K562 (cell line): ENCODE data around the gene HOXC12. TPM values are rescaled to one million over a fixed set of nuclear protein-coding genes. Genes with fewer than 3 reads are reported as not detected.

Experiments
- CHD2 ChIP-seq: IDR thresholded peaks from 2 replicates; pipeline ENCODE4 v1.6.1; 2011; ENCODE audit warnings: low read depth, low read length
- DACH1 ChIP-seq: fragments of 450-650 bp; IDR thresholded peaks from 2 replicates; pipeline ENCODE4 v1.6.1; 2018; ENCODE audit not compliant: partially characterized antibody
- KDM2B ChIP-seq: fragments of 250-450 bp; sonication (Bioruptor Pico); IDR thresholded peaks from 2 replicates; pipeline ENCODE4 v1.8.0; 2021; ENCODE audit warnings: mild to moderate bottlenecking, moderate library complexity
- LCOR ChIP-seq: sonication (generic); formaldehyde crosslinking; IDR thresholded peaks from 2 replicates; pipeline ENCODE4 v1.8.0; 2022; ENCODE audit warnings: mild to moderate bottlenecking, missing genetic modification reagents
- MEF2D ChIP-seq: conservative IDR thresholded peaks from 2 replicates; pipeline ENCODE4 v1.6.1; 2016; ENCODE audit warnings: low read depth, missing genetic modification characterization, missing compliant biosample characterization
- MEIS2 ChIP-seq: fragments of 450-650 bp; IDR thresholded peaks from 2 replicates; pipeline ENCODE4 v1.6.1; 2014; ENCODE audit warnings: mild to moderate bottlenecking; ENCODE audit not compliant: partially characterized antibody
- MTA1 ChIP-seq: fragments of 450-650 bp; IDR thresholded peaks from 2 replicates; pipeline ENCODE4 v1.6.1; 2017; ENCODE audit warnings: borderline replicate concordance
- PHF8 ChIP-seq: fragments of 200-600 bp; sonication (generic); IDR thresholded peaks from 2 replicates; pipeline ENCODE4 v1.6.1; 2012; ENCODE audit warnings: mixed run types, mild to moderate bottlenecking, inconsistent platforms, low read length, moderate library complexity, borderline replicate concordance
- PTBP1 ChIP-seq: fragments of 200-400 bp; formaldehyde crosslinking; IDR thresholded peaks from 2 replicates; pipeline ENCODE4 v1.6.1; 2017; ENCODE audit warnings: low read depth, low read length
- RBM39 ChIP-seq: fragments of 200-400 bp; formaldehyde crosslinking; optimal IDR thresholded peaks from 2 replicates; pipeline ENCODE3; 2018; ENCODE audit warnings: low read depth, low read length
- RUNX1 ChIP-seq: sonication (generic); IDR thresholded peaks from 2 replicates; pipeline ENCODE4 v1.6.1; 2016; ENCODE audit warnings: antibody characterized with exemption, low read depth
- SAFB ChIP-seq: fragments of 200-400 bp; formaldehyde crosslinking; IDR thresholded peaks from 2 replicates; pipeline ENCODE4 v1.6.1; 2017; ENCODE audit warnings: low read depth, low read length, borderline replicate concordance
- SPI1 ChIP-seq: IDR thresholded peaks from 2 replicates; pipeline ENCODE4 v1.6.1; 2011; ENCODE audit warnings: low read depth, low read length, control low read depth, borderline replicate concordance
- ZNF445 ChIP-seq: fragments of 250-450 bp; sonication (Bioruptor Pico); IDR thresholded peaks from 2 replicates; pipeline ENCODE4 v1.4.0; 2020; ENCODE audit warnings: low read depth, mild to moderate bottlenecking, moderate library complexity
- polyA plus RNA-seq, 8 experiments: library from polyadenylated mRNA; depleted of rRNA in 4 of 8; stranded (reverse) in 5 of 8; unstranded in 3 of 8; fragments of >200 nt; fragmentation: Nextera tagmentation in 2 of 8; fragmentation: Illumina TruSeq in 1 of 8; extraction: Ambion mirVana in 2 of 8; extraction: Trizol in 1 of 8; gene quantifications; 2 replicates each; pipeline versions ENCODE4 v1.2.1 to v1.2.3, GENCODE V29; 2011 to 2014; ENCODE audit warnings: inconsistent platforms in 1 of 8, missing spikeins in 1 of 8
- total RNA-seq, 7 experiments: library from RNA; depleted of rRNA in 6 of 7; stranded (reverse); fragments of >200 nt in 6 of 7; fragmentation: Illumina TruSeq in 2 of 7; extraction: Trizol in 2 of 7; gene quantifications; 2 replicates each; pipeline versions ENCODE4 v1.2.1 to v1.2.3, GENCODE V29; 2011 to 2021; ENCODE audit warnings: low replicate concordance in 1 of 7
- TF ChIP-seq, protein P1 (sequence below), 2 experiments: IDR thresholded peaks; 2 replicates each; pipeline ENCODE4 v1.6.1; 2012; ENCODE audit warnings: improper control_type of control experiment in 2 of 2, low read depth in 2 of 2, low read length in 2 of 2, borderline replicate concordance in 1 of 2
- TF ChIP-seq, protein P2 (sequence below): fragments of 250-450 bp; sonication (Bioruptor Pico); IDR thresholded peaks from 2 replicates; pipeline ENCODE4 v1.8.0; 2022; ENCODE audit warnings: inconsistent platforms, mild to moderate bottlenecking, moderate library complexity, borderline replicate concordance
- TF ChIP-seq, protein P3 (sequence below): fragments of 450-650 bp; IDR thresholded peaks from 2 replicates; pipeline ENCODE4 v1.6.1; 2016; ENCODE audit warnings: antibody characterized with exemption
- TF ChIP-seq, protein P4 (sequence below): fragments of 450-650 bp; conservative IDR thresholded peaks from 2 replicates; pipeline ENCODE4 v1.6.1; 2016; ENCODE audit warnings: missing genetic modification characterization, low read depth, mild to moderate bottlenecking, control low read depth, missing compliant biosample characterization
- TF ChIP-seq, protein P5 (sequence below): sonication (generic); formaldehyde crosslinking; IDR thresholded peaks from 2 replicates; pipeline ENCODE4 v1.8.0; 2022; ENCODE audit warnings: mild to moderate bottlenecking, missing genetic modification reagents
- TF ChIP-seq, protein P6 (sequence below): IDR thresholded peaks from 2 replicates; pipeline ENCODE4 v1.6.1; 2014; ENCODE audit warnings: antibody characterized with exemption

Gene HOXC12
- total and polyA plus RNA-seq, 9 of the 15 experiments (the other 6 are each of a cell fraction or from before 2014, with no cell fraction given): 0.04 to 0.36 (median 0.11) TPM; not detected in 1

DNA sequence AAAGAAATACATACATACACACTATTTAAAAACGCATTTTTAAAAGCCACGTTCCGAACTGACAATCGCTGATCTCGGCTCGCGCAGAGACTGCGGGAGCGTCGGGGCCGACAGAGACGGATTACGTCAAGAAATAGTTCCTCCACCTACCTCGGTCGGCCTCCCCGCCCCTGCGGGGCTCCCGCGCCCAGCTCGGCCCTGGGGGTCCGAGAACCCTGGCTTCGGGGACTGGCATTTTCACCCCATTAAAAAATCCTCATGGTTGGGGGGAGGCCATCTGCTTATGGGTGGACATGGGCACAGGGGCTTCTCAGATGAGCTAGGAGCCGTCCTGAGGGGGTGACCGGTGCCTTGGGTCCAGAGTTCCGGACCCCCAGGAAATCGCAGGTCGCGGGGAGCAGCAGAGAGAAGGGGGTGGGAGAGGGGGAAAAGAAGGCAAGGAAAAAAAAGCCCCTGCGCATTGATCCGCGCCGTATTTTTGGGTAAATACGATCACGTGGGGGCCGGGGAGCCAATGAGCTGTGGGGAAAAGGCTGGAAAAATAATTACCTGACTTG, 44.9 kb downstream of the HOXC12 start (continued):
- TF ChIP-seq, protein P1, sequence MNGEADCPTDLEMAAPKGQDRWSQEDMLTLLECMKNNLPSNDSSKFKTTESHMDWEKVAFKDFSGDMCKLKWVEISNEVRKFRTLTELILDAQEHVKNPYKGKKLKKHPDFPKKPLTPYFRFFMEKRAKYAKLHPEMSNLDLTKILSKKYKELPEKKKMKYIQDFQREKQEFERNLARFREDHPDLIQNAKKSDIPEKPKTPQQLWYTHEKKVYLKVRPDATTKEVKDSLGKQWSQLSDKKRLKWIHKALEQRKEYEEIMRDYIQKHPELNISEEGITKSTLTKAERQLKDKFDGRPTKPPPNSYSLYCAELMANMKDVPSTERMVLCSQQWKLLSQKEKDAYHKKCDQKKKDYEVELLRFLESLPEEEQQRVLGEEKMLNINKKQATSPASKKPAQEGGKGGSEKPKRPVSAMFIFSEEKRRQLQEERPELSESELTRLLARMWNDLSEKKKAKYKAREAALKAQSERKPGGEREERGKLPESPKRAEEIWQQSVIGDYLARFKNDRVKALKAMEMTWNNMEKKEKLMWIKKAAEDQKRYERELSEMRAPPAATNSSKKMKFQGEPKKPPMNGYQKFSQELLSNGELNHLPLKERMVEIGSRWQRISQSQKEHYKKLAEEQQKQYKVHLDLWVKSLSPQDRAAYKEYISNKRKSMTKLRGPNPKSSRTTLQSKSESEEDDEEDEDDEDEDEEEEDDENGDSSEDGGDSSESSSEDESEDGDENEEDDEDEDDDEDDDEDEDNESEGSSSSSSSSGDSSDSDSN (IDR thresholded peaks at IDR 0.05; ENCODE audit: borderline replicate concordance in 1 of 2, low read depth in 2 of 2, low read length in 2 of 2): no peak
- TF ChIP-seq CHD2: peak; percentile 59; the same call in 1 of the 2 replicates
- TF ChIP-seq ZNF445 (CRISPR knock-in tag): no peak
- TF ChIP-seq DACH1: no peak
- TF ChIP-seq MEF2D (tag): no peak
- TF ChIP-seq, protein P2, sequence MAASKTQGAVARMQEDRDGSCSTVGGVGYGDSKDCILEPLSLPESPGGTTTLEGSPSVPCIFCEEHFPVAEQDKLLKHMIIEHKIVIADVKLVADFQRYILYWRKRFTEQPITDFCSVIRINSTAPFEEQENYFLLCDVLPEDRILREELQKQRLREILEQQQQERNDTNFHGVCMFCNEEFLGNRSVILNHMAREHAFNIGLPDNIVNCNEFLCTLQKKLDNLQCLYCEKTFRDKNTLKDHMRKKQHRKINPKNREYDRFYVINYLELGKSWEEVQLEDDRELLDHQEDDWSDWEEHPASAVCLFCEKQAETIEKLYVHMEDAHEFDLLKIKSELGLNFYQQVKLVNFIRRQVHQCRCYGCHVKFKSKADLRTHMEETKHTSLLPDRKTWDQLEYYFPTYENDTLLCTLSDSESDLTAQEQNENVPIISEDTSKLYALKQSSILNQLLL (CRISPR knock-in tag): no peak
- TF ChIP-seq, protein P3, sequence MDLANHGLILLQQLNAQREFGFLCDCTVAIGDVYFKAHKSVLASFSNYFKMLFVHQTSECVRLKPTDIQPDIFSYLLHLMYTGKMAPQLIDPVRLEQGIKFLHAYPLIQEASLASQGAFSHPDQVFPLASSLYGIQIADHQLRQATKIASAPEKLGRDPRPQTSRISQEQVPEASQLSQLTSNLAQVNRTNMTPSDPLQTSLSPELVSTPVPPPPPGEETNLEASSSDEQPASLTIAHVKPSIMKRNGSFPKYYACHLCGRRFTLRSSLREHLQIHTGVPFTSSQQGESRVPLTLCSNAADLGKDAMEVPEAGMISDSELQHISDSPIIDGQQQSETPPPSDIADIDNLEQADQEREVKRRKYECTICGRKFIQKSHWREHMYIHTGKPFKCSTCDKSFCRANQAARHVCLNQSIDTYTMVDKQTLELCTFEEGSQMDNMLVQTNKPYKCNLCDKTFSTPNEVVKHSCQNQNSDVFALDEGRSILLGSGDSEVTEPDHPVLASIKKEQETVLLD: peak; percentile 42; the same call in 1 of the 2 replicates
- TF ChIP-seq KDM2B (CRISPR knock-in tag): 0 out of 2 replicates have a peak, but pooled peaks have one; percentile 34
- no peak for TF ChIP-seq RUNX1
- no peak for TF ChIP-seq PTBP1
- no peak for TF ChIP-seq RBM39
- TF ChIP-seq, protein P4, sequence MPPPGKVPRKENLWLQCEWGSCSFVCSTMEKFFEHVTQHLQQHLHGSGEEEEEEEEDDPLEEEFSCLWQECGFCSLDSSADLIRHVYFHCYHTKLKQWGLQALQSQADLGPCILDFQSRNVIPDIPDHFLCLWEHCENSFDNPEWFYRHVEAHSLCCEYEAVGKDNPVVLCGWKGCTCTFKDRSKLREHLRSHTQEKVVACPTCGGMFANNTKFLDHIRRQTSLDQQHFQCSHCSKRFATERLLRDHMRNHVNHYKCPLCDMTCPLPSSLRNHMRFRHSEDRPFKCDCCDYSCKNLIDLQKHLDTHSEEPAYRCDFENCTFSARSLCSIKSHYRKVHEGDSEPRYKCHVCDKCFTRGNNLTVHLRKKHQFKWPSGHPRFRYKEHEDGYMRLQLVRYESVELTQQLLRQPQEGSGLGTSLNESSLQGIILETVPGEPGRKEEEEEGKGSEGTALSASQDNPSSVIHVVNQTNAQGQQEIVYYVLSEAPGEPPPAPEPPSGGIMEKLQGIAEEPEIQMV (tag): no peak
- no peak for TF ChIP-seq PHF8
- TF ChIP-seq MEIS2: peak; percentile 86
- TF ChIP-seq, protein P5, sequence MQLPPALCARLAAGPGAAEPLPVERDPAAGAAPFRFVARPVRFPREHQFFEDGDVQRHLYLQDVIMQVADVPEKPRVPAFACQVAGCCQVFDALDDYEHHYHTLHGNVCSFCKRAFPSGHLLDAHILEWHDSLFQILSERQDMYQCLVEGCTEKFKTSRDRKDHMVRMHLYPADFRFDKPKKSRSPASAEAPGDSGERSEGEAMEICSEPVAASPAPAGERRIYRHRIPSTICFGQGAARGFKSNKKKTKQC (CRISPR knock-in tag): no peak
- no peak for TF ChIP-seq SPI1
- TF ChIP-seq SAFB: no peak
- TF ChIP-seq LCOR (CRISPR knock-in tag): no peak
- TF ChIP-seq, protein P6, sequence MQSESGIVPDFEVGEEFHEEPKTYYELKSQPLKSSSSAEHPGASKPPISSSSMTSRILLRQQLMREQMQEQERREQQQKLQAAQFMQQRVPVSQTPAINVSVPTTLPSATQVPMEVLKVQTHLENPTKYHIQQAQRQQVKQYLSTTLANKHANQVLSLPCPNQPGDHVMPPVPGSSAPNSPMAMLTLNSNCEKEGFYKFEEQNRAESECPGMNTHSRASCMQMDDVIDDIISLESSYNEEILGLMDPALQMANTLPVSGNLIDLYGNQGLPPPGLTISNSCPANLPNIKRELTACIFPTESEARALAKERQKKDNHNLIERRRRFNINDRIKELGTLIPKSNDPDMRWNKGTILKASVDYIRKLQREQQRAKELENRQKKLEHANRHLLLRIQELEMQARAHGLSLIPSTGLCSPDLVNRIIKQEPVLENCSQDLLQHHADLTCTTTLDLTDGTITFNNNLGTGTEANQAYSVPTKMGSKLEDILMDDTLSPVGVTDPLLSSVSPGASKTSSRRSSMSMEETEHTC: no peak
- TF ChIP-seq MTA1: peak; percentile 29; the same call in 1 of the 2 replicates
